Measurements from ENCODE around the gene SSUH2.
"Not testable (repeated sequence)": the region's sequence is repeated elsewhere in the genome, so short reads cannot be mapped to it uniquely, and the experiment has no call there.

Gene SSUH2

GRCh38 chr3:8584661-8585060 lies 59.9 kb downstream of the SSUH2 start:
- in situ Hi-C loops (cut with MboI; ENCODE audit: low sequenced_read_pairs), result no loop called here

- in situ Hi-C loops (cut with MboI; ENCODE audit: low sequenced_read_pairs), result no loop called here
Observed at GRCh38 chr3:8581806-8582445, 62.7 kb downstream of the SSUH2 start.

- in situ Hi-C loops (cut with MboI; ENCODE audit: low sequenced_read_pairs), result no loop called here
Observed at GRCh38 chr3:8581373-8581772, 63.2 kb downstream of the SSUH2 start.

- in situ Hi-C loops (cut with MboI; ENCODE audit: low sequenced_read_pairs), result not testable (repeated sequence)
Observed at GRCh38 chr3:8580434-8580833, 64.2 kb downstream of the SSUH2 start.

GRCh38 chr3:8579943-8580342 lies 64.7 kb downstream of the SSUH2 start:
- in situ Hi-C loops (cut with MboI; ENCODE audit: low sequenced_read_pairs), result no loop called here

GRCh38 chr3:8579096-8579495 lies 65.5 kb downstream of the SSUH2 start:
- in situ Hi-C loops (cut with MboI; ENCODE audit: low sequenced_read_pairs), result no loop called here

GRCh38 chr3:8578282-8578681 lies 66.3 kb downstream of the SSUH2 start:
- in situ Hi-C loops (cut with MboI; ENCODE audit: low sequenced_read_pairs), result no loop called here

DNA sequence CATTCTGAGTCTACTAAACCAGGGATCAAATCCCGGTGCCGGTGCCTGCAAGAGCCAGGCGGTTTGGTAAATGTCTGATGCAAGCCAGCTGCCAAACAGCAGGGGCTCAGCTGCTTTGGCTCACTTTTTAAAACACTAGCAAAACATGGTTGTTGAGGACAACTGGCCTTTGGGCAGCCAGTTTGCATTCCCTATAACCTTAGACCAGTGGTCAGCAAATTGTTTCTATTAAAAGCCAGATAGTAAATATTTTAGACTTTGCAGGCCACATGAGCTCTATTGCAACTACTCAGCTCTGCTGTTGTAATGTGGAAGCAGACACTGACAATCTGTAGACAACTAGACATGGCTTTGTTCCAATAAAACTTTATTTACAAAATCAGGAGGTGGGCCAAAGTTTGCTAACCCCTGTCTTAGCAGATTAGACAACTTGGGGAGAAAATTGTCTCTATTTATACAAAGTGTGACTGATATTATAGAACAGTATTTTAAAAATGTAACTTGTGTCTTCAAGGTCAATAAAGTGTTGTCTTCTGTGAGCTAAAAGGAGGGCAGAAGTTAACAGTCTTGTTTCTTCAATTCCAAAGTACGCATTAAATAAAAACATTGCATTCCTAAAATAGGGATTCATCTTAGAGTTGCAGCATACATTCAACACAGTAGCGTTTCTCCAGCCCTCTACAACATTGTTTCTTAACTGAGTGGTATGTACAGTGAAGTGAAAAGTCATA lies 67.6 kb downstream of the SSUH2 start:
- in situ Hi-C loops (cut with MboI; ENCODE audit: low sequenced_read_pairs), result no loop called here

DNA sequence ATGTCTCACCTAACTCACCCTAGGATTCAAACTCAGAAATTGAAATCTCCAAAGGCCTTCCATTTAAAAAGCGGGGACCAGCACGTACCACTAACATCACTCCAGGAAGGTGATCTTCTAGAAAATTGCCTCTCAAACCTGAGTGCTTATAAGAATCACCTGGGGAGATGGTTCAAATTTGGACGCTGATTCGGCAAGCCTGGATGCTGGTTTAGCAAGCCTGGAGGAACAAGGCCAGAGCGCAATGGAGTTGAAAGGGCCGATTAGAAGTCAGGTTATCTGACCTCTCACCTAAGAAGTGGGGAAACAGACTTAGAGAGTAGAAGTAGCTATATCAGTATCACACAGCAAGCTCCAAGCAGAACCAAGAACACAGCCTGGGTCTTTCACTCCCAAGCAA lies 68.2 kb downstream of the SSUH2 start:
- in situ Hi-C loops (cut with MboI; ENCODE audit: low sequenced_read_pairs), result no loop called here

- in situ Hi-C loops (cut with MboI; ENCODE audit: low sequenced_read_pairs), result no loop called here
Observed at GRCh38 chr3:8575364-8576104, 69.1 kb downstream of the SSUH2 start.

- in situ Hi-C loops (cut with MboI; ENCODE audit: low sequenced_read_pairs), result no loop called here
Observed at GRCh38 chr3:8574670-8575322, 69.8 kb downstream of the SSUH2 start.

DNA sequence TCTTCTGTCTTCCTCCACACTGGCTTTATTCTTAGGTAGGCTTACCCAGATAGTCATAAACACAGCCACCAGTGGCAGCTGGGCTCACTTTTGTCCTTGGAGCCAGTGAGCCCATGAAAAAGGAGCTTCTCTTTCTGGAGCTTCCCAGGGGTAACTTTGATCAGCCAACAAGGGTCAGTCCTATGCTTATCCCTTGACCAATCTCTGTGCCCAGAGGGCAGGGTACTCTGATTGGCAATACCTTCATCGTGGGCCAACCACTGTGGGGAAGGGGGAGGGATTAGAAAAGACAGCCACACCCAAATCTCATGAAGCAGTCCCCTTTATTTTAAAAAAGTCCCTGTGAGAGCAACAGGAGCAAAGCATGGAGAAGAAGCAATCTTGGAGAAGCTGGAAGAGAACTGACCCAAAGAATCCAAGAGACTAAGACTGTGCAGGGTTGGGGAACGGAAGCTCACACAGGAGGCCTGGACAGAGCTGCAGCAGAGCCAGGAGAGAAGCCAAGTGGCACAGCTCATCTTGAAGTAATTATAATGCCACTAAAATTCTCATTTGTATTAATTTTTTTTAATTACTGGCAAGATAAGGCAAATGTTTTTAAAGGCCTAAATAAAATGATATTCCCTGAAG lies 70.4 kb downstream of the SSUH2 start:
- in situ Hi-C loops (cut with MboI; ENCODE audit: low sequenced_read_pairs), result no loop called here

DNA sequence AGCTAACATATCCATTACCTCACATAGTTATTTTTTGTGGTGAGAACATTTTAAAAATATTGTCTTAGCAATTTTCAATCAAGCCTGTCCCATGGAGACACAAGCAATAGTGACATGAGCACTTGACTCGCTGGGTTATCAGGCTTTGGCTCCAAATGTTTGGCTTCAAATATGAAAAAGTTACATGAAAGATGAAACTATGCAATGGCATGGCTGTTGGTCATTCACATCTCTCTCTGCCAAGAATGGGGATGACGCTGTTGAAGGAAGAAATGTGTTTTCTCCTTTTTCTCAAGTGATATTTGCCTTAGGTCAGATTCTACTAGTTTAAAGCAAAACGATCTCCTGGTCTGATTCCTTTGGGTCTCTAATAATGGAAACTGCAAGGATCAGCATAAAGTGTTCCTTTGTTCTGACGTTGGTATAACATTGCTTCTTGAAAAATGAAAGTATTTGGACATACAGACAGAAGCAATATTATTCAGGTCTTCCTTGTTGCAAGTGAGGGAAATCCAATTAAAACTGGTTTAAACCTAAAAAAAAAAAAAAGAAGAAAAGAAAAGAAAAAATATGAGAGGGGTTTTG lies 71.2 kb downstream of the SSUH2 start:
- in situ Hi-C loops (cut with MboI; ENCODE audit: low sequenced_read_pairs), result no loop called here

GRCh38 chr3:8571256-8571655 lies 73.3 kb downstream of the SSUH2 start:
- in situ Hi-C loops (cut with MboI; ENCODE audit: low sequenced_read_pairs), result no loop called here

Data from HL-60/S4 treated with retinoic acid at 250 ng/mL for 4 days and 3 days (cell line).